ENCODE results near the gene EFCAB6.
A peak's percentile ranks its signal among the peaks of the same experiment; 100 is the strongest.

The EFCAB6 gene

DNA sequence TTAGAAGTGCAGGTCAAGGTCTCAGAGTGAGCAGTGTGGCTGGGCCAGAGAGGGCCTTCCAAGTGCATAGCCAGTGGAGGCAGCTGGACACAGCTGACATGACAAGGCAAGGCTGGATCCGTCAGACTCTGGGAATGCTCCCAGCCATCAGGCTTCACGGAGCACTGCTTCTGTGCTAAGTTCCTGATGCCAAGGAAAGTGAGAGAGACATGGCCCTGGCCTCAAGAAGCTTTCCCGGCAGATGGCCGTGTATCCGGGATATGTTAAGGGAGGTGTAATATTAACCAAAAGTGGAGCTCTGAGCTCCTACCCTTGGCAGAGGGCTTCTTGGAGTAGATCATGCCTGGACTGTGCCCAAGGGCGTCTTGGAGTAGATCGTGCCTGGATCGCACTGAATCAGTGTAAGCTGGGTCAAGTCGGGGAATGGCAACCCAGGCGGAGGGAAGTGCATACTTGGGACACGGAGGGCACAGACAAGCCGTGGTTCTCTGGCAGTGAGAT lies 7.4 kb upstream of the EFCAB6 start:
- no peak for DNase-seq (ENCODE audit: low spot score)

DNA sequence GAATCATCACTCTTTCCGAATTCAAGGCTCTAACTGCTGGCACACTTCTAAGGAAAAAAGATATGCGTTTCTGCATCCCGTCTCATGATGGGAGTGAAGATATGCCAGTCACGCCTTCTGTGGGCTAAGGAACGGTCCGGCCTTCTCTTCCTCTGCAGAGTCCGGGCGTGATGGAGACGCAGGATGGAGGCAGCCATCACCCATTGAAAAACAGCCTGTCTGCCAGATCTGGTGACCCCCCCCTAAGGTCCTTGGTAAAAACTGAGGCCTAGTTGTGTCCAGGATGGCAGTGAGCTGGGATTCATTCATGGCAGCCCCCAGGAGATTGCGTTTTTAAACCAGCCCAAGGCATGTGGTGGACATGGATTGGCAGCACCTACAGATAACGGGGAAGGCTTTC lies 6.9 kb upstream of the EFCAB6 start:
- DNase-seq (ENCODE audit: low spot score): no peak

- no peak for DNase-seq (ENCODE audit: low spot score)
These were observed 5.3 kb upstream of the EFCAB6 start for GRCh38 chr22:43817402-43817801.

DNA sequence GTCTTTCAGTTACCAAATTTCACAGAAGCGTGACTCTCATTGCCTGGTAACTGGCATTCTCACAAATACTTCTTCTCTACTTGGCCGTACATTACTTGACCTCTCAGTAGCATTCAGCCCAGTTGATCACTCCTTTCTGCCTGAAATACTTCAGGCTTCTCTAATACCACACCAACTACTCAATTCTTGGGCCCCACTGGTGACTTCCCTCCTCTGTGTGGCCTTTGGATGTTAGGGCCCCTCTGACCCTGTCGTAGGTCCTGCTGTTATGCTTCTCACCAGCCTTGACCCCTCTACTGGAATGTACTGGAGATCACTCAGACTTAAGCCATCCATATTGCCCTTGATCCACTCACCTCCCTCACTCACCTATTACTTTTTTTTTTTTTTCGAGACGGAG lies 2.2 kb upstream of the EFCAB6 start:
- DNase-seq (ENCODE audit: low spot score): no peak

DNA sequence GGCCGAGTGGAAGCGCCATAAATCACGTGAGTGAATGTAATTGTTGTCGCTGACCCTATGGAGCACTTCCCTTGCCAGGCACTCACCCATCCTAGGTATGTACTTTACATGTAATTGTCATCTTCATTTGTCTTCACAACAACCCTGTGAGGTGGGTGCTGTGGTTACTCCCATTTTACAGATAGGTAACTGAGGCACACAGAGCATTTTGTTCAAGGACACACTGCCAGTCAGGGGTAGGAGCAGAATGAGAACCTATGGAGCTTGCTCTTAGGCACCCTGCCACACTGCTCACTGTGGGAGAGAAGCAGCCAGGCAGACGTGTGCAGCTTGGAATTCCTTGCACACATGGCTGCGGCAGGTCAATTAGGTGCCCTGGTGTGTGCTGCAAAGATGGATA lies 785 bp upstream of the EFCAB6 start:
- DNase-seq (ENCODE audit: low spot score): no peak

GRCh38 chr22:43811777-43812148 lies 342 bp downstream of the EFCAB6 start:
- DNase-seq (ENCODE audit: low spot score): no peak

DNA sequence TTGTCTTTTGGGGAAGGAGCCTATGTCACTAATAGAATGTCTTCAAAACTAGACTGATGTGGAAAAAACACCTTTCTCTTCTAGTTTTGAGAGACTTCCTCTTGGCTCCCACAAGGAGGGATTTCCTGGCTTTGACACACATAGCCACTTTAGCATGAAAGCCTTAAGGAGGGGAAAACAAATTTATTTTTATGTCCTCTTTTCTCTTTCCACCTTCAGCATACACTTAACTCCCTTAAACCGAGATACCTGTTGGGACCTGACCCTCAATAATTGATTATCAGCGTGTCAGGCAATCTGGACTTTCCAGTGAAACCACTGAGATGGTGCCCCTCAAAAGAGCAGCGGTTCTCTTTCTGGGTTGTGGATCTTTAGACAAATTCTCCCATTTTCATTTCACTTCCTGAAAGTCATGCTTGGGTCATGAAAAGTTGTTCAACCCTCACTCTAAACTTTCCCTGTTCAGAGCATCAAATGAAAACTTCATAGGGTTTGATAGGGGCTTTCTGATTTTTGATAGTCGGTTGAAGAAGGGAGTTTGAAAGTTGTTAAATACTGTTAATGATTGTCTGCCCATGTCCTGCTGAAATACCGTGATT lies 9.1 kb downstream of the EFCAB6 start:
- no peak for DNase-seq (ENCODE audit: low spot score)

DNA sequence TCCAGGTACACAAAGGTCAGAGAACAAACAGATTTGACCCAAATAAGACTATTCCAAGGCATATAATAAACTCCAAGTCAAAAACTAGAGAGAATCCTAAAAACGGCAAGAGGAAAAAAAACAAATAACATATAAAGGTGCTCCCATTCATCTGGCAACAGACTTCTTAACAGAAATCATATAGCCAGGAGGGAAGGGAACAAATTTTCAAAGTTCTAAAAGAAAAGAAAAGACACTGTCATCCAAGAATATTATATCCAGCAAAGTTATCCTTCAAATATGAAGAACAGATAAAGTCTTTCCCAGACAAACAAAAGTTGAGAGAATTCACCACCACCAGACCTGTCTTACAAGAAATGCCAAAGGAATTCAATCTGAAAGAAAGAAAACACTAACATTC lies 11.1 kb downstream of the EFCAB6 start:
- no peak for DNase-seq (ENCODE audit: low spot score)

GRCh38 chr22:43798492-43798891 lies 13.6 kb downstream of the EFCAB6 start:
- DNase-seq (ENCODE audit: low spot score): no peak

DNA sequence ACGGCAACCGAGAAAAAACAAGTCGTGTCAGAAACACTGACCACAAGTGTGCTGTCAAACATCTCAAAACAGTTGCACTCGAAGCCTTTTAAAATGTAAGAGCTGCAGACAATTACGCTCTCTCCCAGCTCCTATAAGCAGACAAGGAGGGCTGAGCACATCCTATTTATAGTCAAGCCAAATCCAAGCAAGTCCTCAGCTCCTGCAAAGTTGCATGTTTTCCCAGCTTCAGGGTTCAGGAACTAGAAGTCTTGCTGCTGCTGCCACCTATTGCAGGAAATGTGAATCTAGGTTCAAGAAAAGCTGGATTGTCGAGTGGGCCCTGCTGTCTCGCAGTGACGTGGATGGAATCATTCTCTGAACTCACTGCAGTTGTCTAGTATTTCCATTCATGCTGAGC lies 15.5 kb downstream of the EFCAB6 start:
- peak; percentile 73 for DNase-seq (ENCODE audit: low spot score)

GRCh38 chr22:43795320-43795719 lies 16.8 kb downstream of the EFCAB6 start:
- no peak for DNase-seq (ENCODE audit: low spot score)

DNA sequence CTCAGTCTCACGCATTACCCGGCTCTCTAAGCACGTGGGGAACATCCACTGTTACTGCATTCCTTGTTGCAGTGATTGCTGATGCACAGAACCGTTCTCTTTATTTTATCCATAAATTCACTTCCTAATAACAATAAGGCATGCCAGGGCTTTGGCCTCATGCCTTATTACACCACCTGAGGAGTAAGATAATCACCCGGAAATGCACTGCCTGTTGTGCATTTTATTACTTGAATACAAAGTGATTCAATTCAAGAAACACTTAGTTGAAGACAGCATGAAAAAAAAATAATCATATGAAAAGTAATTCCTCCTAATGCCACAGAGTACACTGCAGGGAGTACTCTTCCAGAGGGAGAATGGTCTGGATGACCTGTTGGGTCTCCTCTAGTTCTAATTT lies 19.2 kb downstream of the EFCAB6 start:
- no peak for DNase-seq (ENCODE audit: low spot score)

DNA sequence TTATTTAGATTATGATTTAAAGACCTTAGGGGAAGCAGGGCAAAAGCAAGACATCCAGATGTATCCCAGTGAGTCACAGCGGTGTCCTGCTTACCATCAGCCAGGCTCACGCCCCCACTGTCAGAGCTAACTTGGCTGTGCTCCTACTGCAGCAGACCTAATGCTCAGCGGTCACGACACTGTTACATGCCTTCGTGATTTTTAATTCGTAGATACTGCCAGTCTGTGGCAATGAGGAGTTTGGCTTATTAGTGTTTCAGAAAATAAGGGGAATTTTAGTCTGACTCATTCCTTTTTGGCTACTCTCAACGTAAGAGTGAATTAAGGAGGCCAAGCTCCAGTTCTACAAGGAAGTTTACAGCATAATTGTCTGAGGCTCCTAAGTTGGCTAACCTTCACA lies 22.7 kb downstream of the EFCAB6 start:
- no peak for DNase-seq (ENCODE audit: low spot score)

DNA sequence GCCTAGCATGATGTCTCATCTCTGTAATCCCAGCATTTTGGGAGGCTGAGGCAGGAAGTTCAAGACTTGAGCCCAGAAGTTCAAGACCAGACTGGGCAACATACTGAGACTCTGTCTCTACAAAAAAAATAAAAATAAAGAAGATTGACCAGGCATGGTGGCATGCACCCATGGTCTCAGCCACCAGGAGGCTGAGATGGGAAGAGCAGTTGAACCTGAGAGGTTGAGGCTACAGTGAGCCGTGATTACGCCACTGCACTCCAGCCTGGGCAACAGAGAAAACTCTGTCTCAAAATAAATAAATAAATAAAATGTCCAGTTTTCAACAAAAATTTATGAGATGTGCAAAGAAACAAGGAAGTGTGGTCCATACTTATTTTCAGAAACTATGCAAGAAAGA lies 28.3 kb downstream of the EFCAB6 start:
- no peak for DNase-seq (ENCODE audit: low spot score)

GRCh38 chr22:43782448-43782847 lies 29.7 kb downstream of the EFCAB6 start:
- no peak for DNase-seq (ENCODE audit: low spot score)

GRCh38 chr22:43777286-43777685 lies 34.8 kb downstream of the EFCAB6 start:
- no peak for DNase-seq (ENCODE audit: low spot score)

GRCh38 chr22:43776081-43776670 lies 35.9 kb downstream of the EFCAB6 start:
- no peak for DNase-seq (ENCODE audit: low spot score)

DNA sequence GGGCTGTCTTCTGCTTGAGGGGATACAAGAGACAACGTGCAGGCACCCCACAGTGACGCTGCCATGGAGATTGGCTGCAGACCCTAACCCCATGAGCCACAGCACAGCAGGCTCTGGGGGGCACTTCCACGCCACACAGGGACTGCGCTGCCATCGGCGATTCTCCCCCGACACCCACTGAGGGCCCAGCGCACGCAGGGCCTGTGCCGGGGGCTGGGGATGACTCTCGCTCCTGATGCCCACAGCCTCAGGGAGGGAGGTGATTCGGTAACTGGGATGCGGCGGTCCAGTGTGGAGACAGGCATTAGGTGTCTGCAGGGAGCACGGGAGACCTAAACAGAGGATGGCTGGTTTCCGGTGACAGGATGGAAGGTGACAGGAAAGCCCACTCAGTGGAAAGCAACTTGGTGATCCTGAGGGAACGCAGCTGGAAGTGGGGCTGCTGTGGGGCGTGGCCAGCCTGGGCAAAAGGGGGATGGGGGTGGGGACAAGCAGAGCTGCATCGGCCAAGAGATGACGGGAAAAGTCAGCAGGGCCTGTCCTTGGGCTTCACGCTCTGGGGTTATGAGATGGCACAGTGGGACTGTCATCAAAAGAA lies 37.7 kb downstream of the EFCAB6 start:
- no peak for DNase-seq (ENCODE audit: low spot score)

DNA sequence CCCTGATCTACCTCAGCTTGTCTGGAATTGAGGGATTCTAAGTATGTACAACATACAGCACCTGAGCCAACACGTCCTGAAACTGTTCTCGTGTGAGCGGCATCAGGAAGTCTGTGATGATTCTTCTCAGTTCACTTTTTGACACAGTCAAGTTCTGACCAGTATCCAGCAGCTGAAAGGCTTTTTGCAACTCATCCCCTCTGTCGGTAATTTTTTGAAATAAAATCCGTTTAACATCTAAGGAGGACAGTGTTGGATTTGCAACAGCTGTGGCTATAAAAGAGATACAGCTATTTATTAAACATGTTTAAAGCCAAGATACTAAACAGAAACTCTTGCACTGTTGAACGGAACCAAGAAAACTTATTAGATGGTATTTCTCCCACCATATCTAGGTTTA lies 39.3 kb downstream of the EFCAB6 start:
- DNase-seq (ENCODE audit: low spot score): no peak

- DNase-seq (ENCODE audit: low spot score): no peak
These were observed 56.7 kb downstream of the EFCAB6 start for GRCh38 chr22:43755452-43755851.

DNA sequence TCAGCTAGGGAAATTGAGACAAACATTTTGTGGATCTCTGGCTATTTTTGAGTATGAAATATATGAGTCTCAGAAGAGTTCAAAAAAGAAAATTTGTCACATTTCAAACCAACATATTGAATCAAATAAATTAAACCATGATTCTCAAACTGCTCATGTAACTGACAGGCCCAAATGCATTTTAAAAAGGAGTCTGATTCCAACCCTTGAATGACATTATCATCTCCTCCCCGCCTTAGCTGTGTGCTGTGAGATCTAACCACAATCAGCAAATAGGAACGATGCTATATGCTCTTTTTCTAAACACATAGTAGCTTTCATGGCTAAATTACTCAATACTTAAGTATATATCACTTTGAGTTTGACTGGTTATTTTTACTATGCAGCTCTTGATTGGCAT lies 57.1 kb downstream of the EFCAB6 start:
- no peak for DNase-seq (ENCODE audit: low spot score)

DNA sequence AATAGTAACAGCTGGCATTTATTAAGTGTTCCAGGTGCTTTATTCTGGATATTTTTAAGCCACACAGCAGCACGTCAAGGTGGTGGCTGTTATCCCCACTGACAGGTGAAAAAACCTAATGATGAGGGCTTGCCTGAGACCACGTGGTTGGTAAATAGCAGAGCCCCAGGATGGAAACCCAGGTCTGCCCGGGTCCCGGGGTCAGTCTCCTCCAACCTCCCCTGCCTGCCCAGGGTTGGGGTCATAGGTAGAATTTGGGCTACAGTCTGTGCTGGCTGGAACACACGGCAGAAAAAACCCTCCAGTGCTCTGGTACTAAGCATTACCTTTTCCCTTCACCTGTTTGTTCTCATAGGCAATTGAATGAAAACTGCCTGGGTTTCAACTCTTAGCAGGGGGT lies 57.9 kb downstream of the EFCAB6 start:
- DNase-seq (ENCODE audit: low spot score): no peak

DNA sequence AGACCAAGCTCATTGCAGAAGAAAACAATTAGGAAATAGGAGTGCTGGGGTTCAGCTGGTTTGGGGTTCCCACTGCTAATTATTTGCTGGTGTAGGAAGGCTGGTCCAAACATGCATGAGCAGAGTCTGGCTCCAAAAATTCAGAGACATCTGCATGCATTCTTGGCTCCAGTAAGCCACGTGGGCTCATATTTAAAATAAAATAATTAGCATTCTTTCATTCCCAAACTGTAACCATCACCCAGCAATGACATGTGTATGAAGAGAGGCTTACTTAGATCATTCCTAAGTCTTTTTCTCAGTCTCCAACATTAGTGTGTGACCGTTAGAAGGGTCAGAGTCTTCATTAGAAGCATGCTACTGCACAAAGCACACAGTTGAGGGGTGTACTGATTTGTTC lies 58.4 kb downstream of the EFCAB6 start:
- DNase-seq (ENCODE audit: low spot score): no peak

DNA sequence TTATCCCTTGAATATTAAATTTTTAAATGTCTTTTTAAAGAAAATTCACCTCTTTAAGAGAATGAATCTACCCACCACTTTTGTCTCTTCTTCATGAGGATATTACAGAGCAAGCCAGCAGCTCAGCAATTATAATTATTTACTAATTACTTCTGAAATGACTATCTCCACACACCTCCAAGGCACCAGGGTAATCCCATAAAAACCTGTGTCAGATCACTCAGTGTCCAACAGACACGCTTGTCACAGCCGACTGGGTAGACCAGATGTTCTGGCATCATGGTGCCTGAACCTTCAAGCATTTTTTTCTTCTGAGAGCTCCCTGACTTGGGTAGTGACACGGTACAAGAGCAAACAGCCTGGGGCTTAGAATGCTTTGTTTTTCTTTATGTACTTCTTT lies 61.4 kb downstream of the EFCAB6 start:
- peak; percentile 71 for DNase-seq (ENCODE audit: low spot score)

All from D341Med (cell line).